ENCODE measurements around the gene DCHS2. TPM values are rescaled to one million over a fixed set of nuclear protein-coding genes. Genes with fewer than 3 reads are reported as not detected.

The DCHS2 gene
- 0.40 and 1.7 TPM in 2 replicates for total RNA-seq

DNA sequence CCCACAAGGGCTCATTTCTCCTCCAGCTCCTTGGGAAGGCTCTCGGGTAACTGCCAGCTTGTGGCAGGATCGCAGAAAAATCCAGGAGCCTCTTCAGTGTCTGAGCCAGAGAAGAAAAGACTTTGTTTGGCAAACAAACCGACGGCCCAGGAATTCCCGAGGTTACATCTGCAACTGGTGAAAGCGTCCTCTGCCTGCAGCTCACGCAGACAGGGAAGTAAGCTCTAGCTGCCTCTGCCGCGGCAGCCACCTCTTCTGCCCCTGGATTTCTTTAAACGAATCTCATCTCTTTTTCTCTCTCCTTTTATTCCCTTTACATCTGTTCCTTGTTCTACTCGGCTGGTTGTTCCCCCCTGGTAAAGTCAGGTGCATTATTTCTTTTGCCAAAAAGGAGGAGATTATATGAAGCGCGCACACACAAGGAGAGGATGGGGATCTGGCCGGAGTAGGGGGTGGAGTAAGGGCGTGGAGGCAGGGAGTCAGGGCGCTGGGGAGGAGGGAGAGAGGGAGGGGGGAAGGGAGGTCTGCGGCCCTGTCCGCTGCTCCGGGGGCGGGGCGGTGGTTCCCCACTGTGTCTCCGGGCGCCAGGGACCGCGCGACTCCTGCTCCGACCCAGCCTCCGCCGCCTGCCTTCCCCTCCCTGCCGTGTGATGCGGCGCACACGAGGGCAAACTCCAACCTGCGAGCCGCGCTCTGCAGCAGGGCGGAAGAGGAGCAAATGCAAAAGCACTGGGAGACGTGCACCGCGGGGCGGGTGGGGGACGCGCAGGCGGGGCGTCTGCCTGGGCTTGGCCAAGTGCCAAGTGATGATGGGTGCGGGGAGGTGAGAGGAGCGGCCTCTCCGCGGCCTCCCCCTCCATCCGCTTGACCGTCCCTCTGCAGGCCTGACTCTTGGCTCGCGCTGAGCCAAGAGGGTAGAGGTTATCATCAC is at the start of gene DCHS2:
Gene DCHS2 (minus strand): TSS at position 459 of the 931 bp plus-strand sequence. CDS start 444 bp downstream, at position 15.
- peak in 1 of 2 donors; percentile 15 for DNase-seq (ENCODE audit: low read depth in 2 of 2)

- no peak for DNase-seq (ENCODE audit: low read depth in 2 of 2)
These were observed 42.7 kb upstream of the DCHS2 start for GRCh38 chr4:154534296-154534695.

- no peak for DNase-seq (ENCODE audit: low read depth in 2 of 2)
These were observed 38.3 kb upstream of the DCHS2 start for GRCh38 chr4:154529728-154530519.

DNA sequence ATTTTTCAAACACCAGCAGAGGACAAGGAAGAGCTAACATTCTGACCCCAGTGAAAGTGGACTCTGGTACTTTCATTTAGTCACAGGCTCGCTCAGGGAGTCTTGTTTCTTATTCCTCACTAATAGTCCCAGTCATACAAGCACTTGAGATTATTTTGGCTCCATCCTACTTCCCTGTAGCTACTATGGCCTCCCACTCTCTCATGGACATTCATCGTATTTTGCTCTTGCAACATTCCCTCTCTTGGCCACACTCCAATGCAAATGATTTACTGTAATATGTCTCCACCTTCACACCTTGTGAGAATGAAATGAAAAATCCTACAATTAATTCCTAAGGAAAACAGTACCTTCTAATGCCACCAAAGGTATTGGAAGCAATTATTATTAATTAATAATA is 37.3 kb upstream of the DCHS2 start:
- DNase-seq (ENCODE audit: low read depth in 2 of 2): no peak

DNA sequence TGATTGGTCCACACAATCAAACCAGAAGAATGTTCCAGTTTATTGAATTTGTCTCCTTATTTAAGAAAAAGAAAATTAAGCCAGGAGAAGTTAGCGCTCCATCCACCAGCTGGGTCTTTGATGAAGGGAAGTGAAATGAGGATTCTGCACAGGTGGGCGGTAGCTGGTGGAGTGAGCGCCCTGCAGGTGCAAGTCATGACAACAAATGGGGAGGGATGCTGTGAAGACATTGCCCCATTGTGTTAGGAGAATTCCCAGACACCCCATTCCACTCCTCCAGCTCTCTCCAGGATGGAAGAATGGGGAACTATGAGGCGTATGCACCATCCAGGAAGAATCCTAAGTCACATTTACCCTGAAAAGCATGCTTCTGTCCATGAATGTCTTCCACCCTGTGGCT is 35.7 kb upstream of the DCHS2 start:
- DNase-seq (ENCODE audit: low read depth in 2 of 2): no peak

- DNase-seq (ENCODE audit: low read depth in 2 of 2): no peak
These were observed 34.6 kb upstream of the DCHS2 start for GRCh38 chr4:154526151-154526550.

DNA sequence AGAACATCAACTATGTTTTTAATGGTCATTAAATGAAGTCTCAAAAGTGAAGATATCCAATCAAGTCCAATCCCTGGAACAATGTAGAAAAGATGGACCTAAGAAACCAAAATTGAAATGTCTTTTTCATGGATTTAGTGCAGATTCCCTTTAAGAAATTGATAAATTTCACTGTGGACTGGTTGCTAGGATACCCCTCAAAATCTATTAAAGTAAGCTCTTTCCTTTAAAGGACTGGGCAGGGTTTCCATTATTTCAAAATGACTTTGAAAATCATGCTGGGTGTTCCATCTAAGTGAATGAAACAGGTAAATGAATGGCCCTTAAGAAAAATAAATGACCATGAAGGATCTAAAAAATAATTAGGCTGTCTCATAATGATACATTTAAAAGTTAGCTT is 30.0 kb upstream of the DCHS2 start:
- DNase-seq (ENCODE audit: low read depth in 2 of 2): no peak

GRCh38 chr4:154519214-154519613 is 27.6 kb upstream of the DCHS2 start:
- no peak for DNase-seq (ENCODE audit: low read depth in 2 of 2)

- no peak for DNase-seq (ENCODE audit: low read depth in 2 of 2)
These were observed 26.0 kb upstream of the DCHS2 start for GRCh38 chr4:154517591-154517990.

GRCh38 chr4:154516318-154517029 is 24.9 kb upstream of the DCHS2 start:
- no peak for DNase-seq (ENCODE audit: low read depth in 2 of 2)

DNA sequence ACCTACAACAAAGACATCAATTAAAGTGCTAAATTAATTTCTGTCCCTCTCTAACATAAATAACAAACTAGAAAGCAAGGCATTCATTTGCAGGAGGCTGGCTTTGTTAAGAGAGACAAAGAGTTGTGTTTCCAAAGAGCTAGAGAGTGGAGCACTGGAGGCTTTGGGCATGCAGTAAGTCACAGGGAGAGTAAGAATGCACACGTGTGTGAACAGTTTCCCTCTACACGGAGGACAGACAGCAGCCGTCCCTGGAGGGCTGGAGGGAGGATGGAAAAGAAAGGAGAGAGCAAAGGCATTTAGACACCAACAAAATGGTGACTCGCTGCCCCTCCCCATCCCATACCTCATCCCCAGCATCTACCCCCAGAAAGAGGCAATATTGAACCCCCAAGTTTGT is 20.4 kb upstream of the DCHS2 start:
- no peak for DNase-seq (ENCODE audit: low read depth in 2 of 2)

DNA sequence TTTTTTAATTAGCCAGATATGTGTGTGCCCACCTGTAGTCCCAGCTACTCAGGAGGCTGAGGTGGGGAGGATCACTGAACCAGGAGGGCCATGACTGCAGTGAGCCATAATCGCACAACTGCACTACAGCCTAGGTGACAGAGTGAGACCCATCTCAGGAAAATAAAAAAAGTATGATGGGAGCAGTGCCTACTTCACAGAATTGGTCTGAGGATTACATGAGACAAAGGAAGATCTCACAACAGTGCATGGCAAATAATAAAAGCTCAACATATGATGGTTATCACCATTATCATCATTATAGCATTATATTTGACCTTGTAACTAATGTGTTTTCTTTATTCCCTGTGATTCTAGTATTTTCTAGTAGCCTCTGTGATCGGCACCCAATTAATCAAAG is 19.9 kb upstream of the DCHS2 start:
- DNase-seq (ENCODE audit: low read depth in 2 of 2): no peak

DNA sequence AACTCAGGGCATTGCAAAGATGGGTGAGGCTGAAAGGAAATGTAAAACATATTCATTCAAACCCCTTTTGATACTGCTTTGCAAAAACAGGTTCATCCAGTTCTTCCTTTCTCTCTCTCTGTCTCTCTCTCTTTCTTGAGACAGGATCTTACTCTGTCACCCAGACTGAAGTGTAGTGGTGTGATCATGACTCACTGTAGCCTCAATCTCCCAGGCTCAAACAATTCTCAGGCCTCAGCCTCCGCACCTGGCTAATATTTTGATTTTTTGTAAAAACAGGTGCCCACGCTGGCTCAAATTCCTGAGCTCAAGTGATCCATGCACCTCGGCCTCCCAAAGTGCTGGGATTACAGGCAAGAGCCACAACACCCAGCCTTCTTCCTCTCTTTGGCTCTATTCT is 15.6 kb upstream of the DCHS2 start:
- no peak for DNase-seq (ENCODE audit: low read depth in 2 of 2)

DNA sequence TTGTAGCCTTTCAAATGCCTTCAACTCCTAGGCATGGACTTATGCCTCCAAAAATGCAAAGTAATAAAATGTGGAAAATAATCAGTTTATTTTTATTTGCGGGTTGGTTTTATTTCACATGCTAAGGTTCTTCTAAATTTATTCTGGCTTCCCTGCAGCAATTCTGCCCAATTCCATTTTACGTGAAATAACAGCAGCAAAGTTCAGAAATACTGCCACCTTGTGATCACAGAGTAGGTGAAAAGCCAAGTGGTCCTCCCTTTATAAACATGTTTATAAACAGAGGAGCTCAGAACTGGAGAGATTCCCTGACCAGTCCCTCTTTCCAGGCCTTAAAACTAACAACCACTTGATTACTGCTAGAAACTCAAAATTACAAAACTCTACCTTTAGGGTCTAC is 14.7 kb upstream of the DCHS2 start:
- DNase-seq (ENCODE audit: low read depth in 2 of 2): peak; percentile 24 to 68

- DNase-seq (ENCODE audit: low read depth in 2 of 2): peak; percentile 8 to 31
These were observed 12.0 kb upstream of the DCHS2 start for GRCh38 chr4:154503598-154503997.

DNA sequence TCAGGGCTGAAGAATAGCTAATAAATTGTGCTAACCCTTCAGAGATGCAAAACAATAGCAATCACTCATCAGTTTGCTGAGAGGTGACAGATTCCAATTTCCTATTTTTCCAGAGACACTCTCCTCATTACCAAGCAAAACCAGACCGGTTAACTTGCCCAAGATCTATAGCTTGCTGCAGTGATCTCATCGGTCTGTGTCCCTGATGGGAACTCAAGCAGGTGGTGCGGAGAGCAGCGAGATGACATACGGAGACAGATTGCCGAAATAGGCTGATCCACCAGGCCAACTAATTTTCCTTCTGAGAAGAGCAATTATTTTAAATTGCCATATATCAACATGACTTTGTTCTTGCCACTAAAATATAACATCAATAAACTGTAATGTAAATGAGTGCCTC is 10.5 kb upstream of the DCHS2 start:
- no peak for DNase-seq (ENCODE audit: low read depth in 2 of 2)

- peak in 1 of 2 donors; percentile 30 for DNase-seq (ENCODE audit: low read depth in 2 of 2)
These were observed 6.3 kb upstream of the DCHS2 start for GRCh38 chr4:154497889-154498288.

- no peak for DNase-seq (ENCODE audit: low read depth in 2 of 2)
These were observed 4.3 kb upstream of the DCHS2 start for GRCh38 chr4:154495867-154496266.

- no peak for DNase-seq (ENCODE audit: low read depth in 2 of 2)
These were observed 689 bp upstream of the DCHS2 start for GRCh38 chr4:154492288-154492687.

DNA sequence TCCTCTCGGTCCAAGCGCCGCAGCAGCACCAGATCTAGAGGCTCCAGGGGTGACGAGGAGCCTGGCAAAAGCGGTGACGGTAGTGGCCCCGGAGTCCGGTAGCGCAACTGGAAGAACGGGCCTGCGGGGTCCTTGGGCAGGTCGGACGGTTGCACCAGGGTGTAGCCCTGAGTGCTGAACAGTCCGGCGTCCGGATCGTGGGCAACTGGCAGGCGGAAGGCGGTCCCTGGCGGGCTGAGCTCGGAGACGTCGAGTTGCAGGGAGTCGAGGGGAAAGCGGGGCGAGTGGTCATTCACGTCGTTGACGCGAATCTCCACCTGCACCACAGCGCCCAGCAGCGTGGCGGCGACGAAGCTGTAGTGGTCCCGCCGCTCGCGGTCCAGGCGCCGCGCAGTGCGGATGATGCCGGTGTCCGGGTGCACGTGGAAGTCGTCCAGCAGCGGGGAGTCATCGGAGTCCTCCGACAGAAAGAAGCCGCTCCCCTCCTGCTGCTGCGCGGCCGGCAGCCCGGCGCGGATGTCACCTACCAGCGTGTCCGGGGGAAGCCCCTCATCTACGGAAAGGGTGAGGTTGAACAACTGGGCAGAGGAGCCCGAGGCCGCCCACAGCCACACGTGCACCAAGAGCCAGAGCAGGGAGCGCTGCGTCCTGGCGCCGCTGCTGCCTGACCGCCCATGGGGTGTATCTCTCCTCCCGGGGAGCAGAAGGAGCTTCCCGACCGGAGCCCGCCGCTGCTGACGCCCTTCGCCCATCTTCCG is 837 bp downstream of the DCHS2 start:
- peak in 1 of 2 donors; percentile 8 for DNase-seq (ENCODE audit: low read depth in 2 of 2)

- DNase-seq (ENCODE audit: low read depth in 2 of 2): no peak
These were observed 1.4 kb downstream of the DCHS2 start for GRCh38 chr4:154490234-154490582.

Data from lung microvascular endothelial cell (primary cell).